Measurements from ENCODE around the gene KIAA1586.
"Not testable (repeated sequence)": the region's sequence is repeated elsewhere in the genome, so short reads cannot be mapped to it uniquely, and the experiment has no call there.

Gene KIAA1586

DNA sequence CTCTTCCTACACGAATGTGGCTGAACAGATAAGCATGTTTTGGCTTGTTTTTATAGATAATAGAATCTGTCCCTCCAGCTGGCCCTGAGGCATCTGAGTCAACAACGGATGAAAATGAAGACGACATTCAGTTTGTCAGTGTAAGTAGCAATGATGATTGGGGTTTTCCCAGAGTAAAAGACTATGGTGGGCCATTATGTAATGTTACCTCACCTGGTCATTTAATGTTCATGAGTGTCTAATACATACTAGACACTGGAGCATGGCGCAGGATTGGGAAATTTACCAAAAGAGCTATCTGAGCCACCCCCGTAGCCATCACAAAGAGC is 728 bp downstream of the KIAA1586 start:
- not testable (repeated sequence) for DNase-seq (ENCODE audit: low read depth, low spot score)

- not testable (repeated sequence) for DNase-seq (ENCODE audit: low read depth, low spot score)
Measured at GRCh38 chr6:57047859-57048258, 1.4 kb downstream of the KIAA1586 start.

DNA sequence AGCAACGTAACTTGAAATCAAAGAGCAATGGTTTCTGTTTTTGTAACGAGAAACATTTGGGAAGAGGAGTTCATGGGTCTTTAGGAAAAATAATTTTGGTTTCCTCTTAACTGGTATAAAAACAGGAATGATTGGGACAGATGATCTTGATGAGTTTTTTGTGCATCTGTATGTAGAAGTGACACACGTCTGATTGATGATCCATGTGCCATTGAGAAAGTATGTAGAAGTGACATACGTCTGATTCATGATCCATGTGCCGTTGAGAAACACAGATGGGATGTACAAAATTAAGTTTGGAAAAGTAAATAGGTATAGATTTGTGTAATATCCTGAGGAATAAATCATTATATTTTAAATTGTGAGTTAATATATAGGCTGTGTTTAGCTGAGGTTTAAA is 2.1 kb downstream of the KIAA1586 start:
- no peak for DNase-seq (ENCODE audit: low read depth, low spot score)

DNA sequence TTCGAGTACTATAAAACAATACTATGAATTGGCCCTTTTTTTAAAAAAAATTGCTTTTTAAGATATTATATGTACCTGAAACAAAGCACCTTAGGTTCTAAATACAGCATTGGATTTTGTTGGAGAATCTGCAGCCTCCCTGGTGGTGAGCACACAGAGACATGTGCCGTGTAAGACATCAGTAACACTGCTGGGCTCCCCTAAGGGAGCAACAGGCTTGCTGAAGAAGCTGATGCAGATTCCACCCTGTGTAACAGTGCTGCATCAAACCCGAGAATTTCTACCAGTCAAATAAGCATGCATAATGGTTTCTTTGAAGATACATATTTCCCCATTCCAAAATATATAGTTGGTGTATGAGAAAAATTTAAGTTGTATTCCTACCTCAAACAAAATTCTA is 17.4 kb downstream of the KIAA1586 start:
- no peak for DNase-seq (ENCODE audit: low read depth, low spot score)

- DNase-seq (ENCODE audit: low read depth, low spot score) = no peak
Measured at GRCh38 chr6:57064809-57065208, 18.3 kb downstream of the KIAA1586 start.

DNA sequence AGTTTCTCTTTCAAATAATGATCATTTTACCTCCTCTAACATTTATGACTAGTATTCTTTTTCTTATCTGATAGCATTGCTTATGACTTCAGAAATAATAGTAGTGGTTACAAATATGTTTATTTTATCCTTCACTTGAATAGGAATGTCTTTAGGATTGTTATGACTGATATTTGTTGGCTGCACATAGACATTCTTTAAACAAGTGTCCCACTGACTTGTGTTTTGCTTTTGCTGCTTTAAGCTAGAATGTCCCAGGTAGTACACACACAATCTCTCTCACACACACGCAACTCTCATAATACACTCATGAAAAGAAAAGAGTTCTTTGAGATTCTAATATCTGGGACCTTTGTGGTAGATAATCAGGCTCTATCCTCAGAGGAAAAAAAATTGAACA is 21.6 kb downstream of the KIAA1586 start:
- DNase-seq (ENCODE audit: low read depth, low spot score) = no peak

DNA sequence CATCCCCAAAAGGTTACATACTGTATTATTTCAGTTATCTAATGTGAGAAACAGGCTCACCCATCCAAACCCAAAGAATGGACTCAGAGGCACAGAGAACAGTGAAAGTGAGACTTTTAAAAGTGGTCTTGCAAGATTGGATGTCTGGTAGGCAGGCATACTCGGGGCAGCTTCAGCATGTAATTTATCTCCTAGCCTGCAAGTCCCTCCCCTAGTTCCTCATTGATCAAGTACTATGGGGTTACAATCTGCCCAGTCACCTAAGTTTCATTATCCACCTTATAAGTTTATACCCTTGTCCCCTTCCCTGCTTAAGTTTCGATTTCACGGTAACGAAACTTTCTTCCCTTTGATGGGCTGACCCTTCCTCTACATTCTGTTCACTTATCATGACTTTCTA is 22.7 kb downstream of the KIAA1586 start:
- no peak for DNase-seq (ENCODE audit: low read depth, low spot score)

DNA sequence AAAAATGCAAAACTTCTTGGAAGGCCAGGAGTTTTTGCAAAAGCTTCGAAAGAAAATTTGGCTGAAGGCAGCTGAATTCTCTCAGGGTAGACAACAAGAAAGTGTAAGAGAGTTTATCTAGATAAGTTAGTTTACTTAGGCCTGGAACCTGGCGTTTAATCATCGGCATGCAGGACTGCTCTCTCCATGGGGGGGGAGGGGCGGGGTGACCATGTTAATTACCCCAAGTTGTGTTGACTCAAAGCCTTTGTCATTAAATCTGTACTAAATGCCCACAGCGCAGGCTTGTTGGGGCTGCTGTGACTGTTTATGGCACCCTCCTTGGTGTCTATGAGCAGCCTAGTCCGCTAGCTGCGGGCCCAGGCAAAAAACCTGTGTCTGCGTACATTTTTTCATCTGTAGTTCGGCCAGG is 23.4 kb downstream of the KIAA1586 start:
- DNase-seq (ENCODE audit: low read depth, low spot score) = no peak

DNA sequence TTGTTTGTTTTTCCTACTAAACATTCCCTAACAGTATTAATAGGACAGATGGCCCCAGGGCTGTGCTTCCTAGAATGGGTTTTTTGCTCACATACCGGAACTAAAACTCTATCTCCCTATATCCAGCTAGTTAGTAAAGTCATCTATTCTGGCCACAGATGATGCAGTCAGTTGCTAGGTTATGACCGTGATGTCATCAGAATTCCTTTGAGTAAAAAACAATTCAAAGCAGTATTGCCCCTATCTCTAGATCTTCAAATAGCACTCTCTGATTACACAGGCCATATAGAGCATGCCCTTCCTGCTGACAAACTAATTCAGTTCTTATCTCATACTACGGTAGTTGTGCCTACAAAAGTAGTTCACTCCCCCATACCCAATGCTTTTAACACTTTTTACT is 25.6 kb downstream of the KIAA1586 start:
- no peak for DNase-seq (ENCODE audit: low read depth, low spot score)

GRCh38 chr6:57074383-57074782 is 27.9 kb downstream of the KIAA1586 start:
- no peak for DNase-seq (ENCODE audit: low read depth, low spot score)

DNA sequence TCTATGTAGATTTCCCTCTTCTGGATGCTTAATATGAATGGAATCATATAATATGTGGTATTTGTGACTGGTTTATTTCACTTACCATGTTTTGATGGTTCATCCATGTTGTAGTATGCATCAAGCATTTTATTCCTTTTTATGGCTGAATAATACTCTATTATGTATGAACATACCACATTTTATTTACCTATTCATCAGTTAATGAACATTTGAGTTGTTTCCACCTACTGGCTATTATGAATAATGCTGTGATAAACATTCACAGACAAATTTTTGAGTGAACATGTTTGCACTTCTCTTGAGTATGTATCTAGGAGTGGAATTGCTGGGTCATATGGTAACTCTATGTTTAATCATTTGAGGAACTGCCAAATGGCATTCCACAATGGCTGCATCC is 28.6 kb downstream of the KIAA1586 start:
- no peak for DNase-seq (ENCODE audit: low read depth, low spot score)

- no peak for DNase-seq (ENCODE audit: low read depth, low spot score)
Measured at GRCh38 chr6:57078531-57079207, 32.2 kb downstream of the KIAA1586 start.

DNA sequence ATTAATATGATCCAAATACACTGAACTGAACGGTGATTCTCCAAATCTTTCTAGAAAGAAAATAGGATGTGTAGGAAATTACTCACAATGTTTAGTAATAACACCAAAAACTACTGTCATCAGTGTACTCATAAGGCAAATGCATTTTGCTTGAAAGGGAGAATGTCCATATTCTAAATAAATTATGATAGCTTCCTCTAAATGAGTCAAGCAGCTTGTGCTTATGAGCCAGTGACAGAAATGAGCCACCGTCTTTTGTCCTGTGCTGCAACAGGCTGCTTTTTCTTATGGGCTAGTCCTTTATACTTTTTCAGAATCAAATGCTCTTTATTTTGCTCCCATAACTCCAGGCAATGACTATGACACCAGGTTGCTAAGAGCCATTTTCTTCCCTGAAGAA is 39.0 kb downstream of the KIAA1586 start:
- DNase-seq (ENCODE audit: low read depth, low spot score) = no peak

- no peak for DNase-seq (ENCODE audit: low read depth, low spot score)
Measured at GRCh38 chr6:57086843-57087242, 40.4 kb downstream of the KIAA1586 start.

DNA sequence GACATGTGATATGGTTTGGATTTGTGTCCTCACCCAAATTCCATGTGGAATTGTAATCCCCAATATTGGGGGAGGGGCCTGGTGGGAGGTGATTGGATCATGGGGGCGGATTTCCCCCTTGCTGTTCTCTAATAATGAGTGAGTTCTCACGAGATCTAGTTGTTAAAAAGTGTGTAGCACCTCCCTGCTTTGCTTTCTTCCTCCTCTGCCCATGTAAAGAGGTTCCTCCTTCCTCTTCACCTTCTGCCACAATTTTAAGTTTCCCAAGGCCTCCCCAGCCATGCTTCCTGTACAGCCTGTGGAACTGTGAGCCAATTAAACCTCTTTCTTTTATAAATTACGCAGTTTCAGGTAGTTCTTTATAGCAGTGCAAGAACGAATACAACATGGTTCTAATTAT is 41.4 kb downstream of the KIAA1586 start:
- DNase-seq (ENCODE audit: low read depth, low spot score) = no peak

DNA sequence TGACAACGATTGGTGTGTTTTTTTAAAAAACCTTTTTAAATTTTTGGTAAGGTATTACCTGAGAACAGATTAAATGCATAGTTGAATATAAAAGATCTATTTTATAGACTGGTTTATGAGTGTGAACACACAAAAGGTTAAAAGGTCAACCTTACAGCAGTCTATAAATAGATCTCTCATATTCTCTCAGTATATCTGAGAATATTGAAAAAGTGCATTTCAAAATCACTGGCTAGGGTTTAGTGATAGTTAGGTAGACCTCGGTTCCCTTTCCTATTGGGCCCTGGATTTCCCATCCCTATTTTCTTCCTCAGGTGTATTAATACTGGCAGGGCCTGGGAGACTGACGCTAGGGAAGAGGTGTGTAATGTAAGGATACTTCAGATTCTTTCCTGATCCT is 42.8 kb downstream of the KIAA1586 start:
- DNase-seq (ENCODE audit: low read depth, low spot score) = no peak

DNA sequence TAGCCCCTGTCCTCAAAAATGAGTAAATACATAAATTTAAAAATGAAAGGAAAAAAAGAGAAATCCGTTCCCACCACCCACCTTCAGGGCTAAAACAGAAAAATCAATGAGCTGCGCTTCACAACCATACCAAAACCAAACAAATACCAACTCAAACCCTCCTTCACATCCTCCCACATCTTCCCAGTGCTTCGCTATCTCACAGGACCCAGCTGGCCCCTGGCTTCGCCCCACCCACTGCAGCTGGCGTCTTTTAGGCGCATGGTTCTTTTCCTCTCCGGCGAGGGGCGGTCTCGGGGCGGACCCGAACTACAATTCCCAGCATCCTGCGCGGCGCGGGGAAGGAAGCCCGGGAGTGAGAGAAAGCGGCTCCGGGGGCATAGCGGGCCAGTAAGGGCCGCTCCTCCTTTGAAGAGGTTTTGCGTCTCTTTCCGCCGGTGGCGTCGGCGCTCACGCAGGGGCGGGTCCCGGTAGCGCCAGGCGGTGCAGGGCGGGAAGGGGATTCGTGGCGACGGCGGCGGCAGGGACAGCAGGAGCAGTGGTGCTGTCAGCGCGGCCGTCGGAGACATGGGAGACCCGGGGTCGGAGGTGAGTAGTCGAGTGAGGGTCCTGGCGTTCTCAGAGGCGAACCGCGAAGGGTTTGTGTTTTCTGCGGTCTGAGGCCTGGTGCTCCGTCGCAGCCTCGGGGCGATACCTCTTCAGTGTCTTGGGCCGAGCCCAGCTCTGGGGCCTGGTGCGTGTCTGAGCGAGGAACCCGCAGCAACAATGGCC is 43.4 kb downstream of the KIAA1586 start, which contains the start of gene ZNF451:
Gene ZNF451, plus strand, starts transcription at position 502 of the 771 bp plus-strand sequence. Its CDS starts 66 bp downstream, at position 568.
- DNase-seq (ENCODE audit: low read depth, low spot score) = peak; percentile 91

DNA sequence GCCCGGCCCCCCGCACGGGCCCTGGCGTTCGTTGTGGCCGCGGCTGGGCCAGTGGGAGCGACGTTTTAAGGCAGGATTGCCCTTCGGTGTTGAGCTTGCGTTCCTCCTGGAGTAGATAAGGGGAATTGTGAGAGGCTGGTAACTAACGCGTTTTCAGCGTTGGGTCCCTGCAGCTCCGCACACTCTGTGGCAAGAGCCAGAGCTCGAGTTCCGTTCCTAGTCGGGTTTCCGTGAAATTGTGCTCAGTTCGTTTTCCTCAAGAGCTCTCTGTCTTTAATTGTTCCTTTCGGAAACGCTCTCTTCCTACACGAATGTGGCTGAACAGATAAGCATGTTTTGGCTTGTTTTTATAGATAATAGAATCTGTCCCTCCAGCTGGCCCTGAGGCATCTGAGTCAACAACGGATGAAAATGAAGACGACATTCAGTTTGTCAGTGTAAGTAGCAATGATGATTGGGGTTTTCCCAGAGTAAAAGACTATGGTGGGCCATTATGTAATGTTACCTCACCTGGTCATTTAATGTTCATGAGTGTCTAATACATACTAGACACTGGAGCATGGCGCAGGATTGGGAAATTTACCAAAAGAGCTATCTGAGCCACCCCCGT is 44.1 kb downstream of the KIAA1586 start:
- DNase-seq (ENCODE audit: low read depth, low spot score) = not testable (repeated sequence)

- DNase-seq (ENCODE audit: low read depth, low spot score) = not testable (repeated sequence)
Measured at GRCh38 chr6:57091375-57091774, 44.9 kb downstream of the KIAA1586 start.

- no peak for DNase-seq (ENCODE audit: low read depth, low spot score)
Measured at GRCh38 chr6:57094689-57095088, 48.2 kb downstream of the KIAA1586 start.

DNA sequence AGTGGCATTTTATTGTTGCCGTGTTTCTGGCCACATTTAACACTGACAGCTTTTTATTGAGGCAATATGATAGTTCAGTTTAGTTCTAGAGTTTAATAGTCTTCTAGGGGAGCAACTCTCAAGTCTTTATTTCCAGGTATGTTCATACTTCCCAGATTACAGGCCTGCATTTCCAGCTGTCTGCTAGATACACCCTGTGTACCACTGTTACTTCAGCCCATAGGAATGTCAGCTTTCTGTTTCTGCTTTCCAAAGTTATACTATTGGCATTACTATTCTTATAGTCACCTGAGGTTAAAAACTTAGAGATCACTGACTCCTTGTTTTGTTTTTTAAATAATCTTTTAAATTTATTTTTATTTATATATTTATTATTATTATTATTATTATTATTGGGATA is 51.1 kb downstream of the KIAA1586 start:
- no peak for DNase-seq (ENCODE audit: low read depth, low spot score)

DNA sequence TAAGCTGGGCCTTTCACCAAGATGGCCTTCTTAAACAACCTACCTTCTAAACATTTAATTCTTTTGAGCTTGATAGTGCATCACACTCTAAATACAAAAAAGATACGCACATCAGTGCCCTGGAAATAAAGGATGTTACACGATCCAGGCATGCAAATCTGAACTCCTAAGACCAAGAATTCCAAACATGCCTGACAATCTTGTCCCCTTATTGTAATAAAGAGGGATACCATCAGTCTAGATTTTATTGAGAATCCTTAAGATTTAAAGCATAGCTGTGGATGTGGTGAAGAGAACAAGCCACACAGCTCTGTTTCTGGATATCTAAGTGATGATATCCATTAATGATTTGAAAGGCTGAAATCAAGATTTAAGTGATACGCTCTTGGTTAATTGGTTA is 56.5 kb downstream of the KIAA1586 start:
- DNase-seq (ENCODE audit: low read depth, low spot score) = no peak

DNA sequence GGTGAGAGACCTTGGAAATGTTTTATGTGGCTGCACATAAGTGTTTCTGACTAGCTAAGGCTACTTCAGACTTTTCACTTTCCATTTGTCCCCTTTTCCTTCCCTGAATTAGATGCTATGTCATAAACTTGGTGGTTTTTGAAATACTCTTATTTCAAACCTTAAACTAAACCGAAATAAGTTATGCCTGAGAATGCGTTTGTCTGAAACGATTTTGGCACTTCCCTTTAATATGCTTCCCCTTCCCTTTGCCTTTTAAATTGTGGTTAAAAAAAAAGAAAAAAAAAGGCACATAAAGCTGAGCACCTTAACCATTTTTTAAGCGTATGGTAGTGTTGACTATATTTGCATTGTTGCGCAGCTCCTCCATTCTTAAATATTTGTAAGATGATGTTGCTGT is 57.8 kb downstream of the KIAA1586 start:
- DNase-seq (ENCODE audit: low read depth, low spot score) = no peak
